Astrocyte (in vitro differentiated cells and primary cell): Measurements from ENCODE around the gene PMF1. TPM values are rescaled to one million over a fixed set of nuclear protein-coding genes. Genes with fewer than 3 reads are reported as not detected.

Experiments used
- DNase-seq: peaks from one replicate; pipeline ENCODE4 v3.0.0-alpha.2; 2010; ENCODE audit warnings: low read depth
- FAIRE-seq: peaks from 2 replicates; lab custom pipeline; 2011; peaks lifted over from hg19 to GRCh38; lab: Jason Lieb, UNC
- H2AFZ ChIP-seq: 2 replicates; pipeline ENCODE4 v1.6.0; 2012; ENCODE audit warnings: low read depth, low read length, inconsistent platforms
- H3K27ac ChIP-seq: 2 replicates; pipeline ENCODE4 v1.5.1; 2011; ENCODE audit warnings: low read depth, low read length, inconsistent platforms
- H3K27me3 ChIP-seq: 2 replicates; pipeline ENCODE4 v1.6.0; 2011; ENCODE audit warnings: low read length, inconsistent platforms; ENCODE audit not compliant: insufficient read depth
- H3K36me3 ChIP-seq: 2 replicates; pipeline ENCODE4 v1.5.1; 2011; ENCODE audit warnings: low read length, inconsistent platforms; ENCODE audit not compliant: insufficient read depth
- H3K4me1 ChIP-seq: 2 replicates; pipeline ENCODE4 v1.5.1; 2011; ENCODE audit warnings: low read length, inconsistent platforms; ENCODE audit not compliant: insufficient read depth
- H3K4me2 ChIP-seq: 2 replicates; pipeline ENCODE4 v1.6.0; 2012; ENCODE audit warnings: low read length, inconsistent platforms
- H3K4me3 ChIP-seq: 2 replicates; pipeline ENCODE4 v1.5.1; 2011; ENCODE audit warnings: low read depth, mild to moderate bottlenecking, low read length, inconsistent platforms; ENCODE audit not compliant: insufficient read depth
- H3K79me2 ChIP-seq: 2 replicates; pipeline ENCODE4 v1.6.0; 2012; ENCODE audit warnings: mild to moderate bottlenecking, low read length, inconsistent platforms; ENCODE audit not compliant: insufficient read depth
- H3K9ac ChIP-seq: 2 replicates; pipeline ENCODE4 v1.6.0; 2012; ENCODE audit warnings: mild to moderate bottlenecking, low read length, inconsistent platforms
- H3K9me3 ChIP-seq: 2 replicates; pipeline ENCODE4 v1.5.1; 2012; ENCODE audit warnings: low read depth, mild to moderate bottlenecking, low read length, inconsistent platforms; ENCODE audit not compliant: insufficient read depth
- H4K20me1 ChIP-seq: 2 replicates; pipeline ENCODE4 v1.6.0; 2012; ENCODE audit warnings: low read length, inconsistent platforms; ENCODE audit not compliant: insufficient read depth
- H3K27ac Mint-ChIP-seq: one replicate; pipeline ENCODE4 v1.8.0; 2021; ENCODE audit warnings: mild to moderate bottlenecking, mixed read lengths; ENCODE audit not compliant: unreplicated experiment
- H3K27me3 Mint-ChIP-seq: one replicate; pipeline ENCODE4 v1.8.0; 2021; ENCODE audit warnings: low read depth, mixed read lengths; ENCODE audit not compliant: unreplicated experiment
- H3K36me3 Mint-ChIP-seq: one replicate; pipeline ENCODE4 v1.8.0; 2021; ENCODE audit warnings: low read depth, mixed read lengths; ENCODE audit not compliant: unreplicated experiment
- H3K4me1 Mint-ChIP-seq: one replicate; pipeline ENCODE4 v1.8.0; 2021; ENCODE audit warnings: low read depth, mixed read lengths; ENCODE audit not compliant: unreplicated experiment
- H3K4me3 Mint-ChIP-seq: one replicate; pipeline ENCODE4 v1.8.0; 2021; ENCODE audit warnings: mild to moderate bottlenecking, moderate library complexity, mixed read lengths; ENCODE audit not compliant: unreplicated experiment
- H3K9me3 Mint-ChIP-seq: one replicate; pipeline ENCODE4 v1.8.0; 2021; ENCODE audit warnings: mild to moderate bottlenecking, mixed read lengths; ENCODE audit not compliant: unreplicated experiment
- EZH2 ChIP-seq: IDR thresholded peaks from 2 replicates; pipeline ENCODE4 v1.6.1; 2012; ENCODE audit warnings: mild to moderate bottlenecking, low read length, inconsistent platforms; ENCODE audit not compliant: insufficient read depth
- total RNA-seq: library from RNA; stranded (reverse); gene quantifications from 2 replicates; pipeline ENCODE4 v1.2.1, GENCODE V29; 2021
- TF ChIP-seq, protein P1 (sequence below): IDR thresholded peaks from 2 replicates; pipeline ENCODE4 v1.5.1; 2011; ENCODE audit warnings: low read depth, mild to moderate bottlenecking, inconsistent platforms, low read length, moderate library complexity; ENCODE audit not compliant: insufficient read depth

Gene PMF1
- total RNA-seq, 1 donor from 2014 or later = 29.9 TPM

GRCh38 chr1:156200044-156200443, 12.8 kb upstream of the PMF1 start:
- no peak overlapping the region for H3K27ac ChIP-seq

DNA sequence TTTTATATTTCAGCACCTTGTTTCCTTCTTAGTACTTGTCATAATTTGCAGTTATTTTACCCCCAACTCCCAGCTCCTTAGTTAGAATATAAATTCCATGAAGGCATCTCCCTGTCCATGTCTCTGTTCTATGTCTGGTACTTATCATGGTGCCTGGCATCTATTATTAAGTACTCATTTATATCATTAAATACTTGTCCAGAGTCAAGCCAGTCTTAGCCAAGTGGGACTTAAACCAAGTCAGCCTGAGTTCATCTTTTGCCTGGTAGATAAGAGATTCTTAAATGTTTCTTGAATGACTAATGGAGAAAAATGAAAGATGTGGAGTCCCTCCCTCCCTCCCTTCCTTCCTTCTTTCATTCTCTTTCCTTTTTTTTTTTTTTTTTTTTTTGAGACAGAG, 9.5 kb upstream of the PMF1 start:
- Histone ChIP-seq H3K36me3 (peaks cover 22% of the 10 kb centered on the region), H3K27me3 (no peaks in the 10 kb centered on the region), H3K4me2 (peak overlapping the region; percentile 55), H3K4me1 (peaks cover 6% of the 10 kb centered on the region), H3K9ac (no peak overlapping the region), H3K79me2 (peaks cover 54% of the 10 kb centered on the region), H4K20me1 (peaks cover 58% of the 10 kb centered on the region), H2AFZ (no peak overlapping the region), H3K4me3 (no peak overlapping the region), H3K9me3 (no peaks in the 10 kb centered on the region), H3K27ac (no peak overlapping the region)
- H3K4me3 Mint-ChIP-seq = no peak overlapping the region
- H3K27me3 Mint-ChIP-seq = no peaks in the 10 kb centered on the region
- no peaks in the 10 kb centered on the region for H3K9me3 Mint-ChIP-seq
- no peak for FAIRE-seq
- no peak overlapping the region for H3K27ac Mint-ChIP-seq
- DNase-seq = peak; percentile 73
- peaks cover 4% of the 10 kb centered on the region for H3K4me1 Mint-ChIP-seq
- no peak for TF ChIP-seq EZH2
- TF ChIP-seq, protein P1, sequence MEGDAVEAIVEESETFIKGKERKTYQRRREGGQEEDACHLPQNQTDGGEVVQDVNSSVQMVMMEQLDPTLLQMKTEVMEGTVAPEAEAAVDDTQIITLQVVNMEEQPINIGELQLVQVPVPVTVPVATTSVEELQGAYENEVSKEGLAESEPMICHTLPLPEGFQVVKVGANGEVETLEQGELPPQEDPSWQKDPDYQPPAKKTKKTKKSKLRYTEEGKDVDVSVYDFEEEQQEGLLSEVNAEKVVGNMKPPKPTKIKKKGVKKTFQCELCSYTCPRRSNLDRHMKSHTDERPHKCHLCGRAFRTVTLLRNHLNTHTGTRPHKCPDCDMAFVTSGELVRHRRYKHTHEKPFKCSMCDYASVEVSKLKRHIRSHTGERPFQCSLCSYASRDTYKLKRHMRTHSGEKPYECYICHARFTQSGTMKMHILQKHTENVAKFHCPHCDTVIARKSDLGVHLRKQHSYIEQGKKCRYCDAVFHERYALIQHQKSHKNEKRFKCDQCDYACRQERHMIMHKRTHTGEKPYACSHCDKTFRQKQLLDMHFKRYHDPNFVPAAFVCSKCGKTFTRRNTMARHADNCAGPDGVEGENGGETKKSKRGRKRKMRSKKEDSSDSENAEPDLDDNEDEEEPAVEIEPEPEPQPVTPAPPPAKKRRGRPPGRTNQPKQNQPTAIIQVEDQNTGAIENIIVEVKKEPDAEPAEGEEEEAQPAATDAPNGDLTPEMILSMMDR = no peak
- H3K36me3 Mint-ChIP-seq = peaks cover 20% of the 10 kb centered on the region

More at GRCh38 chr1:156200044-156200443, 12.8 kb upstream of the PMF1 start:
- Histone ChIP-seq H3K9ac (no peak overlapping the region), H3K4me3 (no peak overlapping the region), H4K20me1 (peaks cover 77% of the 10 kb centered on the region), H3K27me3 (no peaks in the 10 kb centered on the region), H3K36me3 (peaks cover 19% of the 10 kb centered on the region), H3K4me2 (no peak overlapping the region), H3K9me3 (no peaks in the 10 kb centered on the region), H3K4me1 (peaks cover 6% of the 10 kb centered on the region), H3K79me2 (peaks cover 74% of the 10 kb centered on the region), H2AFZ (no peak overlapping the region)
- FAIRE-seq (no peak), DNase-seq (no peak)
- TF ChIP-seq, protein P1 = no peak
- no peak for TF ChIP-seq EZH2
- peaks cover 10% of the 10 kb centered on the region for H3K4me1 Mint-ChIP-seq
- H3K36me3 Mint-ChIP-seq = peaks cover 19% of the 10 kb centered on the region
- H3K27me3 Mint-ChIP-seq = no peaks in the 10 kb centered on the region
- H3K9me3 Mint-ChIP-seq = no peaks in the 10 kb centered on the region
- no peak overlapping the region for H3K4me3 Mint-ChIP-seq
- no peak overlapping the region for H3K27ac Mint-ChIP-seq

GRCh38 chr1:156204686-156205085, 8.1 kb upstream of the PMF1 start:
- FAIRE-seq = no peak
- no peaks in the 10 kb centered on the region for H3K9me3 Mint-ChIP-seq
- Histone ChIP-seq H3K4me1 (peaks cover 6% of the 10 kb centered on the region), H3K9ac (no peak overlapping the region), H3K79me2 (peaks cover 40% of the 10 kb centered on the region), H3K4me2 (no peak overlapping the region), H3K9me3 (no peaks in the 10 kb centered on the region), H3K27ac (no peak overlapping the region), H4K20me1 (peaks cover 45% of the 10 kb centered on the region), H3K27me3 (no peaks in the 10 kb centered on the region), H2AFZ (no peak overlapping the region), H3K36me3 (peaks cover 21% of the 10 kb centered on the region), H3K4me3 (no peak overlapping the region)
- H3K4me3 Mint-ChIP-seq = no peak overlapping the region
- H3K27ac Mint-ChIP-seq = no peak overlapping the region
- H3K36me3 Mint-ChIP-seq = peaks cover 21% of the 10 kb centered on the region
- H3K27me3 Mint-ChIP-seq = no peaks in the 10 kb centered on the region
- no peak for DNase-seq
- H3K4me1 Mint-ChIP-seq = no peaks in the 10 kb centered on the region
- TF ChIP-seq EZH2 = no peak
- TF ChIP-seq, protein P1 = no peak
